Occipital lobe (tissue), 2 donors: ENCODE measurements around the gene ACTN4. TPM values are rescaled to one million over a fixed set of nuclear protein-coding genes. Genes with fewer than 3 reads are reported as not detected.

Source experiments
- DNase-seq: peaks from one replicate; lab custom pipeline; 2025; lab: John Stamatoyannopoulos, UW
- total RNA-seq: library from RNA; depleted of rRNA; stranded (reverse); fragments of >200 nt; gene quantifications from one replicate; pipeline ENCODE4 v1.2.3, GENCODE V29; 2014

Gene ACTN4
- total RNA-seq, 1 donor from 2014 or later: 53.2 TPM

GRCh38 chr19:38676878-38677646 lies 29.6 kb downstream of the ACTN4 start:
- no peak for DNase-seq

GRCh38 chr19:38678217-38678890 lies 30.9 kb downstream of the ACTN4 start:
- no peak for DNase-seq

GRCh38 chr19:38678891-38679494 lies 31.5 kb downstream of the ACTN4 start:
- no peak for DNase-seq

- no peak for DNase-seq
These were observed 32.4 kb downstream of the ACTN4 start for GRCh38 chr19:38679839-38680238.

- DNase-seq: no peak
These were observed 34.9 kb downstream of the ACTN4 start for GRCh38 chr19:38682195-38682867.

GRCh38 chr19:38682872-38683392 lies 35.5 kb downstream of the ACTN4 start:
- no peak for DNase-seq

- peak; percentile 44 for DNase-seq
These were observed 36.1 kb downstream of the ACTN4 start for GRCh38 chr19:38683393-38684077.

GRCh38 chr19:38684078-38684861 lies 36.8 kb downstream of the ACTN4 start:
- DNase-seq: no peak

- no peak for DNase-seq
These were observed 37.6 kb downstream of the ACTN4 start for GRCh38 chr19:38684862-38685665.

- DNase-seq: no peak
These were observed 38.4 kb downstream of the ACTN4 start for GRCh38 chr19:38685666-38686529.

GRCh38 chr19:38686530-38686888 lies 39.1 kb downstream of the ACTN4 start:
- DNase-seq: no peak

GRCh38 chr19:38687837-38688378 lies 40.5 kb downstream of the ACTN4 start:
- no peak for DNase-seq

- no peak for DNase-seq
These were observed 42.7 kb downstream of the ACTN4 start for GRCh38 chr19:38690146-38690545.

- no peak for DNase-seq
These were observed 43.4 kb downstream of the ACTN4 start for GRCh38 chr19:38690832-38691231.

- no peak for DNase-seq
These were observed 44.5 kb downstream of the ACTN4 start for GRCh38 chr19:38691938-38692457.

- no peak for DNase-seq
These were observed 45.3 kb downstream of the ACTN4 start for GRCh38 chr19:38692458-38693379.
